ENCODE data around the gene HUS1. TPM values are rescaled to one million over a fixed set of nuclear protein-coding genes. Genes with fewer than 3 reads are reported as not detected.

The HUS1 gene
- total and polyA plus RNA-seq, 2 of the 8 experiments (the other 6 are each of a cell fraction or from before 2014, with no cell fraction given), result 15.0 to 33.0 TPM

DNA sequence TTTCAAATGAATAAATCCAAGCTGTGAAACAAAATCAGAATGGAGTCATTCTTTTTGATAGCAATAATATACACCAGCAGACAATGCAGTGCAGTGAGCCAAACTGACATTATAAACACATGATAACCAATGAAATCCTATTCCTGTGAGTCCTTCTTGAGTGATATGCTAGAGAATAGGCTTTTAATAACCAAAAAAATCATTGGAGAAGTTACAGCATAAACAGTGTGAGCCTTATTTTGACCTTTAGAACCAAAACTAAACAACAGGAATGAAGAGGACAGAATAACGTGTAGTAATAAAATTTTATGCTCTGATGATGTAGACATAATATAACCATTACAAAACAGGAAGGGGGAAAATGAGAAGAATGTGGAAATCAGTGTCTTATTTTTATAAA is 8.7 kb downstream of the HUS1 start:
- H3K4me1 ChIP-seq (replicated peaks in 1 of 4; ENCODE audit: control insufficient read depth in 3 of 4, insufficient read depth in 4 of 4, low read length in 3 of 4), result no peaks in the 10 kb centered on the region
- H3K23ac ChIP-seq (ENCODE audit: insufficient read length), result no peak overlapping the region
- H3K79me1 ChIP-seq (ENCODE audit: low read depth, low read length), result peaks cover 4% of the 10 kb centered on the region; the same call in 1 of the 2 replicates
- no peak for FAIRE-seq
- H2AFZ ChIP-seq (ENCODE audit: low read length), result no peak overlapping the region
- no peak overlapping the region for H3K4me2 ChIP-seq (ENCODE audit: insufficient read depth in 1 of 2, low read depth in 2 of 2, low read length in 2 of 2)
- no peak overlapping the region for H3K14ac ChIP-seq (ENCODE audit: insufficient read length)
- H2BK12ac ChIP-seq (ENCODE audit: low read depth, low read length), result no peak overlapping the region
- H3K4ac ChIP-seq (replicated peaks; ENCODE audit: insufficient read length, low read depth, low read length), result no peak overlapping the region
- no peak overlapping the region for H2BK15ac ChIP-seq (ENCODE audit: low read length)
- H3K56ac ChIP-seq (replicated peaks; ENCODE audit: insufficient read length, low read depth, low read length), result no peak overlapping the region
- H3K9me3 ChIP-seq (ENCODE audit: insufficient read depth in 2 of 2, low read depth in 1 of 2, low read length in 1 of 2), result no peaks in the 10 kb centered on the region
- no peak for DNase-seq (ENCODE audit: low read depth in 1 of 2, low spot score in 2 of 2)
- H3K9ac ChIP-seq (replicated peaks in 1 of 4; ENCODE audit: extremely low read depth in 1 of 4, low read depth in 3 of 4, low read length in 3 of 4), result no peak overlapping the region
- ChIA-PET POLR2A (ENCODE audit: partially characterized antibody) (no interaction called here), CTCF (ENCODE audit: partially characterized antibody) (interaction anchor here (0.8 to 2.4 kb wide), 4 partner anchors 12 to 26 kb away, joined by 3 to 11 read pairs (median 5); no protein-coding TSS in a partner anchor)
- peaks cover 0 to 7% of the 10 kb centered on the region in 2 experiments for H4K20me1 ChIP-seq (replicated peaks in 1 of 2; ENCODE audit: control insufficient read depth in 1 of 2, insufficient read depth in 2 of 2, low read length in 2 of 2)
- WGBS, 2 experiments (ENCODE audit: extremely low coverage in 1 of 2, insufficient coverage in 1 of 2, insufficient read length in 1 of 2, insufficient replicate concordance in 2 of 2, low coverage in 1 of 2, low lambda C conversion rate in 2 of 2, missing lambda C conversion rate in 1 of 2), result 84% methylated on average over 1 of the region's 1 CpG; no CpG with 5 or more reads in 1 of the 2 experiments
- no peak overlapping the region for H4K5ac ChIP-seq (ENCODE audit: insufficient read length, low read depth, low read length)
- no peak overlapping the region for H4K8ac ChIP-seq (ENCODE audit: extremely low read depth, insufficient read depth, low read length)
- H2AK5ac ChIP-seq (ENCODE audit: low read depth, low read length), result no peak overlapping the region
- H2BK120ac ChIP-seq (replicated peaks; ENCODE audit: low read depth, low read length), result no peak overlapping the region
- TF ChIP-seq EZH2 (IDR thresholded peaks at IDR 0.05; ENCODE audit: low read depth, low read length, severe bottlenecking) (no peak), EP300 (IDR thresholded peaks at IDR 0.05; ENCODE audit: borderline replicate concordance in 1 of 2, low read depth in 2 of 2, low read length in 2 of 2) (no peak), TCF12 (IDR thresholded peaks at IDR 0.05; ENCODE audit: low read depth, low read length) (no peak), RFX5 (IDR thresholded peaks at IDR 0.05; ENCODE audit: borderline replicate concordance, low read depth, low read length) (no peak), BCL11A (IDR thresholded peaks at IDR 0.05; ENCODE audit: low read depth in 2 of 2, low read length in 2 of 2) (no peak), TAF1 (IDR thresholded peaks at IDR 0.05; ENCODE audit: low read depth, low read length) (no peak), CBX5 (IDR thresholded peaks at IDR 0.05; ENCODE audit: low read depth, low read length) (no peak), POLR2AphosphoS5 (IDR thresholded peaks at IDR 0.05; ENCODE audit: low read depth, low read length) (no peak)
- TF ChIP-seq, protein P1, sequence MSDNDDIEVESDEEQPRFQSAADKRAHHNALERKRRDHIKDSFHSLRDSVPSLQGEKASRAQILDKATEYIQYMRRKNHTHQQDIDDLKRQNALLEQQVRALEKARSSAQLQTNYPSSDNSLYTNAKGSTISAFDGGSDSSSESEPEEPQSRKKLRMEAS (IDR thresholded peaks at IDR 0.05), result no peak
- TF ChIP-seq, protein P2, sequence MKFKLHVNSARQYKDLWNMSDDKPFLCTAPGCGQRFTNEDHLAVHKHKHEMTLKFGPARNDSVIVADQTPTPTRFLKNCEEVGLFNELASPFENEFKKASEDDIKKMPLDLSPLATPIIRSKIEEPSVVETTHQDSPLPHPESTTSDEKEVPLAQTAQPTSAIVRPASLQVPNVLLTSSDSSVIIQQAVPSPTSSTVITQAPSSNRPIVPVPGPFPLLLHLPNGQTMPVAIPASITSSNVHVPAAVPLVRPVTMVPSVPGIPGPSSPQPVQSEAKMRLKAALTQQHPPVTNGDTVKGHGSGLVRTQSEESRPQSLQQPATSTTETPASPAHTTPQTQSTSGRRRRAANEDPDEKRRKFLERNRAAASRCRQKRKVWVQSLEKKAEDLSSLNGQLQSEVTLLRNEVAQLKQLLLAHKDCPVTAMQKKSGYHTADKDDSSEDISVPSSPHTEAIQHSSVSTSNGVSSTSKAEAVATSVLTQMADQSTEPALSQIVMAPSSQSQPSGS (IDR thresholded peaks at IDR 0.05; ENCODE audit: low read length), result no peak
- H3K23me2 ChIP-seq (ENCODE audit: low read depth, low read length), result no peaks in the 10 kb centered on the region
- H3K36me3 ChIP-seq (ENCODE audit: control insufficient read depth in 2 of 4, insufficient read depth in 4 of 4, low read length in 3 of 4), result peaks cover 26 to 65% (median 52%) of the 10 kb centered on the region in 4 experiments
- no peak overlapping the region for H3K18ac ChIP-seq (ENCODE audit: extremely low read depth, low read length)
- H4K91ac ChIP-seq (replicated peaks; ENCODE audit: insufficient read length, low read length), result no peak overlapping the region
- no peak overlapping the region for H2BK20ac ChIP-seq (ENCODE audit: low read length)
- H3K79me2 ChIP-seq (ENCODE audit: control insufficient read depth in 1 of 2, insufficient read depth in 2 of 2, low read length in 2 of 2), result no peaks in the 10 kb centered on the region; a peak in 1 of 4 replicates
- H3K27ac ChIP-seq (ENCODE audit: low read depth, low read length), result no peak overlapping the region
- H2BK5ac ChIP-seq (ENCODE audit: low read depth, low read length), result no peak overlapping the region
- no peak overlapping the region for H3K4me3 ChIP-seq (ENCODE audit: extremely low read depth in 1 of 4, insufficient read depth in 2 of 4, low read depth in 3 of 4, low read length in 4 of 4)
- H3K27me3 ChIP-seq (replicated peaks in 1 of 4; ENCODE audit: control insufficient read depth in 3 of 4, extremely low read depth in 1 of 4, insufficient read depth in 3 of 4, low read length in 3 of 4), result no peaks in the 10 kb centered on the region
